ENCODE measurements around the gene ASIC4. TPM values are rescaled to one million over a fixed set of nuclear protein-coding genes. Genes with fewer than 3 reads are reported as not detected.

ASIC4 gene
- total and polyA plus RNA-seq, 2 experiments from 2014 or later = 0.13 to 3.6 TPM

DNA sequence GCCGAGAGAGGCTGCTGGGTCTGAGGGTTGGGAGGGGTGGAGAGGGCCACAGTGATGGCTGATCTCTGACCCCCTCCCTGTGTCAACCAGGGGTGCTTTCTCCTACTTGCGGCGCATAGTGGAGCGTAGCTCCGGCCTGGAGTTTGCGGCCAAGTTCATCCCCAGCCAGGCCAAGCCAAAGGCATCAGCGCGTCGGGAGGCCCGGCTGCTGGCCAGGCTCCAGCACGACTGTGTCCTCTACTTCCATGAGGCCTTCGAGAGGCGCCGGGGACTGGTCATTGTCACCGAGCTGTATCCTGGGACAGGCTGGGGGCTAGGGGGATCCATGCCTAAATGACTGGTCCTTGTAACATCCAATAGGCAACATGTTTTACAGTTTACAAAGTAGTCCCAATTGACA lies 36.5 kb upstream of the ASIC4 start (continued):
- TF ChIP-seq, protein P1, sequence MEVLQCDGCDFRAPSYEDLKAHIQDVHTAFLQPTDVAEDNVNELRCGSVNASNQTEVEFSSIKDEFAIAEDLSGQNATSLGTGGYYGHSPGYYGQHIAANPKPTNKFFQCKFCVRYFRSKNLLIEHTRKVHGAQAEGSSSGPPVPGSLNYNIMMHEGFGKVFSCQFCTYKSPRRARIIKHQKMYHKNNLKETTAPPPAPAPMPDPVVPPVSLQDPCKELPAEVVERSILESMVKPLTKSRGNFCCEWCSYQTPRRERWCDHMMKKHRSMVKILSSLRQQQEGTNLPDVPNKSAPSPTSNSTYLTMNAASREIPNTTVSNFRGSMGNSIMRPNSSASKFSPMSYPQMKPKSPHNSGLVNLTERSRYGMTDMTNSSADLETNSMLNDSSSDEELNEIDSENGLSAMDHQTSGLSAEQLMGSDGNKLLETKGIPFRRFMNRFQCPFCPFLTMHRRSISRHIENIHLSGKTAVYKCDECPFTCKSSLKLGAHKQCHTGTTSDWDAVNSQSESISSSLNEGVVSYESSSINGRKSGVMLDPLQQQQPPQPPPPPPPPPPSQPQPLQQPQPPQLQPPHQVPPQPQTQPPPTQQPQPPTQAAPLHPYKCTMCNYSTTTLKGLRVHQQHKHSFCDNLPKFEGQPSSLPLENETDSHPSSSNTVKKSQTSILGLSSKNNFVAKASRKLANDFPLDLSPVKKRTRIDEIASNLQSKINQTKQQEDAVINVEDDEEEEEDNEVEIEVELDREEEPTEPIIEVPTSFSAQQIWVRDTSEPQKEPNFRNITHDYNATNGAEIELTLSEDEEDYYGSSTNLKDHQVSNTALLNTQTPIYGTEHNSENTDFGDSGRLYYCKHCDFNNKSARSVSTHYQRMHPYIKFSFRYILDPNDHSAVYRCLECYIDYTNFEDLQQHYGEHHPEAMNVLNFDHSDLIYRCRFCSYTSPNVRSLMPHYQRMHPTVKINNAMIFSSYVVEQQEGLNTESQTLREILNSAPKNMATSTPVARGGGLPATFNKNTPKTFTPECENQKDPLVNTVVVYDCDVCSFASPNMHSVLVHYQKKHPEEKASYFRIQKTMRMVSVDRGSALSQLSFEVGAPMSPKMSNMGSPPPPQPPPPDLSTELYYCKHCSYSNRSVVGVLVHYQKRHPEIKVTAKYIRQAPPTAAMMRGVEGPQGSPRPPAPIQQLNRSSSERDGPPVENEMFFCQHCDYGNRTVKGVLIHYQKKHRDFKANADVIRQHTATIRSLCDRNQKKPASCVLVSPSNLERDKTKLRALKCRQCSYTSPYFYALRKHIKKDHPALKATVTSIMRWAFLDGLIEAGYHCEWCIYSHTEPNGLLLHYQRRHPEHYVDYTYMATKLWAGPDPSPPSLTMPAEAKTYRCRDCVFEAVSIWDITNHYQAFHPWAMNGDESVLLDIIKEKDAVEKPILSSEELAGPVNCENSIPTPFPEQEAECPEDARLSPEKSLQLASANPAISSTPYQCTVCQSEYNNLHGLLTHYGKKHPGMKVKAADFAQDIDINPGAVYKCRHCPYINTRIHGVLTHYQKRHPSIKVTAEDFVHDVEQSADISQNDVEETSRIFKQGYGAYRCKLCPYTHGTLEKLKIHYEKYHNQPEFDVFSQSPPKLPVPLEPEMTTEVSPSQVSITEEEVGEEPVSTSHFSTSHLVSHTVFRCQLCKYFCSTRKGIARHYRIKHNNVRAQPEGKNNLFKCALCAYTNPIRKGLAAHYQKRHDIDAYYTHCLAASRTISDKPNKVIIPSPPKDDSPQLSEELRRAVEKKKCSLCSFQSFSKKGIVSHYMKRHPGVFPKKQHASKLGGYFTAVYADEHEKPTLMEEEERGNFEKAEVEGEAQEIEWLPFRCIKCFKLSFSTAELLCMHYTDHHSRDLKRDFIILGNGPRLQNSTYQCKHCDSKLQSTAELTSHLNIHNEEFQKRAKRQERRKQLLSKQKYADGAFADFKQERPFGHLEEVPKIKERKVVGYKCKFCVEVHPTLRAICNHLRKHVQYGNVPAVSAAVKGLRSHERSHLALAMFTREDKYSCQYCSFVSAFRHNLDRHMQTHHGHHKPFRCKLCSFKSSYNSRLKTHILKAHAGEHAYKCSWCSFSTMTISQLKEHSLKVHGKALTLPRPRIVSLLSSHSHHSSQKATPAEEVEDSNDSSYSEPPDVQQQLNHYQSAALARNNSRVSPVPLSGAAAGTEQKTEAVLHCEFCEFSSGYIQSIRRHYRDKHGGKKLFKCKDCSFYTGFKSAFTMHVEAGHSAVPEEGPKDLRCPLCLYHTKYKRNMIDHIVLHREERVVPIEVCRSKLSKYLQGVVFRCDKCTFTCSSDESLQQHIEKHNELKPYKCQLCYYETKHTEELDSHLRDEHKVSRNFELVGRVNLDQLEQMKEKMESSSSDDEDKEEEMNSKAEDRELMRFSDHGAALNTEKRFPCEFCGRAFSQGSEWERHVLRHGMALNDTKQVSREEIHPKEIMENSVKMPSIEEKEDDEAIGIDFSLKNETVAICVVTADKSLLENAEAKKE (CRISPR knock-in tag; IDR thresholded peaks at IDR 0.05) = no peak
- TF ChIP-seq, protein P2, sequence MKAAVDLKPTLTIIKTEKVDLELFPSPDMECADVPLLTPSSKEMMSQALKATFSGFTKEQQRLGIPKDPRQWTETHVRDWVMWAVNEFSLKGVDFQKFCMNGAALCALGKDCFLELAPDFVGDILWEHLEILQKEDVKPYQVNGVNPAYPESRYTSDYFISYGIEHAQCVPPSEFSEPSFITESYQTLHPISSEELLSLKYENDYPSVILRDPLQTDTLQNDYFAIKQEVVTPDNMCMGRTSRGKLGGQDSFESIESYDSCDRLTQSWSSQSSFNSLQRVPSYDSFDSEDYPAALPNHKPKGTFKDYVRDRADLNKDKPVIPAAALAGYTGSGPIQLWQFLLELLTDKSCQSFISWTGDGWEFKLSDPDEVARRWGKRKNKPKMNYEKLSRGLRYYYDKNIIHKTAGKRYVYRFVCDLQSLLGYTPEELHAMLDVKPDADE (IDR thresholded peaks at IDR 0.05) = no peak

DNA sequence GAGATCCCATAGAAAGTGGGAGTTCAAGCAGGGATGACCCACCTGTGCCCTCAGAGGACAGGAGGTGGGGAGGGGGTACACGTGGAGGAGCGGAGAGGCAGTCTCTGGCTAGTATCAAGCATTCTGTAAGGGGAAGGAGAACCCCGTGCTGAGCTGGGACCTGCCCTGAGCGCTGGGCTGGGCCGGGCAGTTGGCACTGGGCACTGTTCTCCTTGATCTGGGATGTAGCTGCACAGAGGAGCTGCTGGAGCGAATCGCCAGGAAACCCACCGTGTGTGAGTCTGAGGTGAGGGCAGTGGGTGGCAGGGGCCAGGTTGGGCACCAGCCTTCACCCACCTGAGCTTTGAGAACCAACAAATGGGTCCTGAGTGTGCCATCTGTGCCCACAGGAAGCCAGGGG lies 35.4 kb upstream of the ASIC4 start:
- ATAC-seq (no peak), DNase-seq (ENCODE audit: low spot score) (no peak)
- H3K27me3 ChIP-seq (ENCODE audit: insufficient read depth) = peaks cover 15% of the 10 kb centered on the region
- H3K4me3 ChIP-seq = no peak overlapping the region
- H3K36me3 ChIP-seq (ENCODE audit: insufficient read depth) = no peaks in the 10 kb centered on the region
- no peak overlapping the region for H2AFZ ChIP-seq
- peaks cover 20% of the 10 kb centered on the region; the same call in 1 of the 2 replicates for H3K4me1 ChIP-seq (ENCODE audit: insufficient read depth)
- peaks cover 23% of the 10 kb centered on the region for H3K27me3 Mint-ChIP-seq (ENCODE audit: insufficient read depth, low read depth, poor library complexity)
- no peak for TF ChIP-seq JUNB (IDR thresholded peaks at IDR 0.05; ENCODE audit: unreplicated experiment)
- no peak for TF ChIP-seq STAT1 (IDR thresholded peaks at IDR 0.05; ENCODE audit: unreplicated experiment)
- no peak for TF ChIP-seq ZNF331 (CRISPR knock-in tag; IDR thresholded peaks at IDR 0.05; ENCODE audit: low read depth)
- TF ChIP-seq EZH2phosphoT487 (IDR thresholded peaks at IDR 0.05; ENCODE audit: unreplicated experiment) = no peak
- peaks cover 9% of the 10 kb centered on the region; the same call in 1 of the 3 replicates for H3K36me3 Mint-ChIP-seq (ENCODE audit: low read depth)
- no peak overlapping the region for H3K27ac ChIP-seq (ENCODE audit: low read depth)
- peaks cover 31% of the 10 kb centered on the region for H3K4me1 Mint-ChIP-seq
- H3K9me3 Mint-ChIP-seq = no peaks in the 10 kb centered on the region; the same call in 2 of the 3 replicates
- no peak overlapping the region for H3K4me2 ChIP-seq
- no peaks in the 10 kb centered on the region for H3K79me2 ChIP-seq (replicated peaks; ENCODE audit: insufficient read depth)
- no peaks in the 10 kb centered on the region for H4K20me1 ChIP-seq (replicated peaks; ENCODE audit: insufficient read depth)
- no peaks in the 10 kb centered on the region for H3K9me2 ChIP-seq (ENCODE audit: insufficient read depth)
- no peaks in the 10 kb centered on the region; the same call in 1 of the 2 replicates for H3F3A ChIP-seq (replicated peaks; ENCODE audit: low read depth)
- H3K4me3 Mint-ChIP-seq = no peak overlapping the region
- H3K27ac Mint-ChIP-seq = no peak overlapping the region
